ENCODE measurements around the gene STUB1. TPM values are rescaled to one million over a fixed set of nuclear protein-coding genes. Genes with fewer than 3 reads are reported as not detected.
A peak's percentile ranks its signal among the peaks of the same experiment; 100 is the strongest.
"Not testable (repeated sequence)": the region's sequence is repeated elsewhere in the genome, so short reads cannot be mapped to it uniquely, and the experiment has no call there.

The STUB1 gene
- polyA plus RNA-seq, 3 donors from 2014 or later, result 183 to 225 (median 194) TPM

DNA sequence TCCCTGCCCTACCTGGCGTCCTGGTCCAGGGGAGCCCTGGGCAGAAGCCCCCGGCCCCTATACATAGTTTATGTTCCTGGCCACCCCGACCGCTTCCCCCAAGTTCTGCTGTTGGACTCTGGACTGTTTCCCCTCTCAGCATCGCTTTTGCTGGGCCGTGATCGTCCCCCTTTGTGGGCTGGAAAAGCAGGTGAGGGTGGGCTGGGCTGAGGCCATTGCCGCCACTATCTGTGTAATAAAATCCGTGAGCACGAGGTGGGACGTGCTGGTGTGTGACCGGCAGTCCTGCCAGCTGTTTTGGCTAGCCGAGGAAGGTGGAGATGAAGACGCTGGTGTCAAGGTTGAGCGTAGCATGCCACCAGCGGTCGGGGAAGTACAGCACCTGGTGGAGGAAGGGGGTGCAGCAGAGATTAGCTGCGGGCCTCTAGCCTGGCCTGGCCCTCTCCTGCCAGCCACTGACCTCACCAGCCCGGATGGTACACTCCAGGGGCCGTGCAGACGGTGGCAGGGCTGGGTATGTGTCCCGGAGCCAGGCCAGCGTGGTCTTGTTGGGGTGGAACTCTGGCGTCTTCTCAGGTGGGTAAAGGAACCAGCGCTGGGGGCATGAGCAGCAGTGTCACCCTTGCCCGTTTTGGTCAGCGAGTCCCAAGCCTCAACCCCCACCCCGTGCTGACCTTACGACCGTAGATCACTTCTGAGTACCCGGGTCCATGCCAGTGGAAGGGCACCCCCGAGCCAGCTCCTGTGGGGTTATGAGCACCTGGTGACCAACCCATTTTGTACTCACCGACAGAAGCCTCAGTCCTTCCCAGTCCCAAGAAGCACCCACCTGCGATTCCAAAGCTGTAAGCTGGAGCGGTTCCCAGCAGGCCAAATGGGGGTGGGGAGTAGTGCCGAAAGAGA lies 2.5 kb downstream of the STUB1 start:
- H3K4me3 Mint-ChIP-seq, result peak overlapping the region; percentile 56 to 73 (median 65)
- DNase-seq, result no peak

DNA sequence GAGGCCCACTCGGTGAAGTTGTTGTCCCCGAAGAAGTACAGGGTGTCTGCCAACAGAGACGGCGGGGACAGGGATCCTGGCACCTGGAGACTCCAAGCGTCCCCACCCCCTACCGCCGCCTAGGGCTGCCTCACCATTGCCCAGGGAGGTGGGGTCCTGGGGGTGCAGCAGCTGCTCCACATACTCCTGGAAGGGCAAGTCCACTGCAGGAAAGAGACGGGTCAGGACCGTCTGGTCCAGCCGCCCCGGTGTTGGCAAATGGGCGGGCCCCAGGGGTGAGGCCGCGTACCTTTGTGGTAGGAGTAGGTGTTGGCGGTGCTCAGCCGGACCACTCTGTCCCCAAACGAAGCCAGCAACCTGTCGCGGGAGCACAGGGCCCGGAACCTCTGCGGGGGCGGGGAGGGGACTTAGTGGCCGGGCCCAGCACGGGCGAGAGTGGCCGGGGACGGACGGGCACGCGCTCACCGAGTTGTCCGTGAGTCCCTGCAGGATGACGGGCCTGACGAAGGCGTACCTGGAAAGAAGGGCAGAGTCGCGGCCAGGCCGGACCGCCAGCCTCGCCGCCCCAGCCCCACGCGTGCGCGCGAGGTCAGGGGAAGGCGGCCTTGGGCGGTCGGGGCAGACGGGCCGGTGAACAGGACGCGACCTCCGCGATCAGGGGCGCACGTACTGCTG lies 3.3 kb downstream of the STUB1 start:
- H3K27ac Mint-ChIP-seq, result peak overlapping the region in 4 of 6 donors; percentile 17 to 70 (median 48)
- H3K9me3 Mint-ChIP-seq, result no peaks in the 10 kb centered on the region
- H3K27me3 Mint-ChIP-seq (ENCODE audit: low read depth in 3 of 3), result peaks cover 4 to 10% (median 5%) of the 10 kb centered on the region in 3 donors
- DNase-seq, result no peak
- peak overlapping the region; percentile 43 to 71 (median 58) for H3K4me3 Mint-ChIP-seq
- H3K4me1 Mint-ChIP-seq, result peaks cover 11 to 29% of the 10 kb centered on the region in 2 donors
- H3K36me3 Mint-ChIP-seq, result peaks cover 0 to 2% (median 0%) of the 10 kb centered on the region in 3 donors

More for the DNA sequence above, 2.5 kb downstream of the STUB1 start:
- Mint-ChIP-seq H3K27me3 (ENCODE audit: low read depth in 3 of 3) (peaks cover 4 to 10% (median 5%) of the 10 kb centered on the region in 3 donors), H3K9me3 (no peaks in the 10 kb centered on the region), H3K27ac (peak overlapping the region in 5 of 6 donors; percentile 22 to 75 (median 64)), H3K4me1 (peaks cover 11 to 29% of the 10 kb centered on the region in 2 donors), H3K36me3 (peaks cover 0 to 2% (median 0%) of the 10 kb centered on the region in 3 donors)

DNA sequence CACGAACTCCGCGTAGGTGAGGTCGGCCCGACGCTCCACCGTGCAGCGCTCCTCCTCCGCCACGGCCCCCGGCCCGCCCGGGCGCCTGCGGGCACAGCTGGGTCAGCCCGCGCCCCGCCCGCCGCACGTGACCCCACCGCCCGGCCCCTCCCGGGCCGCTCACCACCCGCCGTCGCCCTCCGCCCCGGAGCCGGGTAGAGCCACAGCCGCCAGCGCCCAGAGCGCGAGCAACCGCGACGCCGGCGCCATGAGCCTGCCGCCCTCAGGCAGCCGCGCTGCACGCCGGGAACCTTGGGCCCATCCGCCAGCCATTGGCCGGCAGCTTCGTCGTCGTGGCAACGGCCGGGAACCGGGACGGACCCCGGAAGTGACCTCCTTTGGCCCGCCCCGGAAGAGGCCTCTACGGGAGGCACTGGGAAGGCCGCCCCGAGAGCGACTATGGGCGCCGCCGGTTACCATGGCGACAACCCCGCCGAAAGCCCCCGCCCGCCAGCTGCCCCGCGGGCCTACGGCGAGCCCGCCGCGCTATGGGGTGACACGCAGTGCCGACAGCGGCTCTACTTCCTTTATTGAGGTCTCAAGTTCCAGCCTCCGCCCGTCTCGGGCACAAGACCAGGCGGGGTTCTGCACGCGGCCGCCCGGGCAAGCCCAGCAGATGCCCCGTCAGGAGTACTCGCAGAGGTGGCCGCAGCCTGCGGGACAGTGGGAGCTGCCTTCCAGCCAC lies 4.0 kb downstream of the STUB1 start, which contains the start of gene JMJD8:
JMJD8 (minus strand) TSS at position 264 of the 724 bp plus-strand sequence; CDS start at position 249, 15 bp downstream.
- peaks cover 11 to 32% of the 10 kb centered on the region in 2 donors for H3K4me1 Mint-ChIP-seq
- peak within 1 kb of the TSS in 5 of 6 donors; percentile 14 to 86 (median 61) for H3K27ac Mint-ChIP-seq
- H3K27me3 Mint-ChIP-seq (ENCODE audit: low read depth in 3 of 3), result peaks cover 2 to 10% (median 3%) of the 10 kb centered on the region in 3 donors
- DNase-seq, result peak; percentile 96
- peaks cover 0 to 2% (median 0%) of the 10 kb centered on the region in 3 donors for H3K36me3 Mint-ChIP-seq
- no peaks in the 10 kb centered on the region for H3K9me3 Mint-ChIP-seq
- H3K4me3 Mint-ChIP-seq, result peak within 1 kb of the TSS; percentile 70 to 83 (median 76)

DNA sequence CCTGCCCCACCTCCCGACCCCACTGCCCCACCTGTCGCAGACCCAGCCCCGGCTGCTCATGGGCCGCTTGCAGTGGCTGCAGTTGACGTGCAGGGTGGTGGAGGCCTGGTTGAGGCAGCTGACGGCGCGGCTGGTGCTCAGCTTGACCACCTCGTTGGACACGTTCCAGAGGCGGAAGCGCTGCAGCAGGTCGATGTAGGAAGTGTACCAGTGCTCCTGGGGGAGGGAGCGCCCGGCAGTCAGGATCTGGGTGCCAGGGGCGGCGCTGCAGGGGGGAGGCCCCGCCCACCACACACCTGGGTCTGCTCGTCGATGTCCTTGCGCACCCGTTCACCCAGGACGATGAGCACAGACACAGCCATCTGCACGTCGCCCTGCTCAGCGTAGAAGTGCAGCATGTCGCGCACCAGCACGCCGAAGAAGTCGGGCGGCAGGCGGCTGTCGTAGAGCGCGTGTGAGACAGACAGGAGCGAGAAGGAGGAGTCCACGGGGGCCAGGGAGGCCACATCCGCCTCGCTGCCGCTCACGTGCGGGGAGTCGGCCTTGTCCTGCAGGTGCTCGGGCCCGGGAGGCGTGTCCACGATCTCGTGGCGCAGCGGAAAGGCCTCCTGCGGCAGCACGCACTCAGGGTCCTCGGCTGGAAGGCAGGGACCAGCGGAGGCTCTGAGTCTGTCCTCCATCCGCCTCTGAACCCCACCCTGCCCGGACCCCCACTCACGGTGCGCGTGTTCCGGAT lies 4.9 kb downstream of the STUB1 start:
- Mint-ChIP-seq H3K4me3 (peak overlapping the region in 1 of 5 donors; percentile 27), H3K36me3 (peaks cover 0 to 2% (median 0%) of the 10 kb centered on the region in 3 donors), H3K27me3 (ENCODE audit: low read depth in 3 of 3) (peaks cover 0 to 12% (median 3%) of the 10 kb centered on the region in 3 donors), H3K9me3 (no peaks in the 10 kb centered on the region), H3K4me1 (peaks cover 13 to 38% of the 10 kb centered on the region in 2 donors), H3K27ac (peak overlapping the region in 1 of 6 donors; percentile 23)
- DNase-seq, result no peak

DNA sequence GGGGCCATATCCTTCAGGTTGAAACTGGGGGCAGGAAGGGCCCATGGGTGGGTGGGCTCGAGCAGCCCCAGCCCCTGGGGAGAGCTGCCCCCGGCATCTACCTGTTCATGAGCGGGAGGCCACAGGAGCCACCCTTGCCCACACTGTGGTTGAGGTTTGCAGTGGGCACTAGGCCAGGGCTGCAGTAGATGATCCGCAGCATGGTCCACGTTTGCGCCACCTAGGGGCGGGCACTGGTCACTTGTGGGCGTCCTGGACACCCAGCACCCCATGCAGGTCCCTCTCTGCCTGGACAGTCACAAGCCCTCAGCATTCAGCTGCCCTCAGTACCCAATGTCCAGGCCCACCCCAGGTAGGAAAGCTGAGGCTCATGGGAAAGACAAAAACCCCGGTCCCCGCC lies 5.8 kb downstream of the STUB1 start:
- Mint-ChIP-seq H3K27ac (peak overlapping the region in 3 of 6 donors; percentile 59 to 78 (median 64)), H3K9me3 (no peaks in the 10 kb centered on the region), H3K4me3 (peak overlapping the region; percentile 23 to 58 (median 47))

DNA sequence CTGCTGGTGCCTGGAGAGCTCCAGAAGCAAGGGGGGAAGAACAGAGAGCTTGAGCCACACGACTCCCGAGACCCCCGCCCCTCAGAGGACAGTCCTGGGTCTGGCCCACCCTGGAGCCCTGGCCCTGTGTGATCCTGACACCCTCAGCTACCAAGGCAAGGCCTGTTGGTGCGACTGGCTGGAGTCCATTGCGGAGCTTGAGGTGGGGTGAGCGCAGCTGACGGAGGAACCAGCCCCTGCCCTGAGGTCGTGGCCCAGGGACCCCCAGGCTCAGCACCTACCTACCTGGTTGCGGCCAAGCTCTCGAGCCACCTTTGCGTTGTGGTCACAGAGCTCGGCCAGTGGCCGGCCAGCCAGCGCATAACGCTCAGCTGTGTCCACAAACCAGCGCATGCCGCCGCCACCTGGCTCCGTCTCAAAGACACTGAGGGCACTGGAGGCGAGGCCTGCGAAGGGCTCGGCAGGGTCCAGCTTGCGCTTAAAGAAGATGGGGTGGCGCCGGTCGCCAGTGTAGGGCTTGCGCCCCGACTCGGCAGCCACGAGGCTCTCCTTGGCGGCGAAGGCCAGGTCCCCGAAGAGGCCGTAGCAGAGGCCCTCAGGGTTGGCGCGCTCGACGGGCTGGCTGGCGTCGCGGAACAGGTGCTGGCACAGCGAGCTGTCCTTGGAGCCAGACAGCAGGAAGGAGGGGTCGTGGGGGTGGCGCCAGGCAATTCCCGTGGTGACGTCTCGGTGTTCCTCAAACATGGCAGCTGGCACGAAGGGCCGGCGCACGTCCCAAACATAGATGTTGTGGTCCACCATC lies 6.5 kb downstream of the STUB1 start:
- H3K36me3 Mint-ChIP-seq, result peaks cover 0 to 2% (median 0%) of the 10 kb centered on the region in 3 donors
- no peak for DNase-seq
- peak overlapping the region in 2 of 5 donors; percentile 30 to 33 for H3K4me3 Mint-ChIP-seq
- peaks cover 16 to 39% of the 10 kb centered on the region in 2 donors for H3K4me1 Mint-ChIP-seq
- no peaks in the 10 kb centered on the region for H3K9me3 Mint-ChIP-seq
- H3K27me3 Mint-ChIP-seq (ENCODE audit: low read depth in 3 of 3), result peaks cover 1 to 12% (median 8%) of the 10 kb centered on the region in 3 donors
- H3K27ac Mint-ChIP-seq, result no peak overlapping the region

More for the DNA sequence above, 5.8 kb downstream of the STUB1 start:
- Mint-ChIP-seq H3K36me3 (peaks cover 0 to 2% (median 0%) of the 10 kb centered on the region in 3 donors), H3K27me3 (ENCODE audit: low read depth in 3 of 3) (peaks cover 1 to 12% (median 8%) of the 10 kb centered on the region in 3 donors), H3K4me1 (peaks cover 19 to 43% of the 10 kb centered on the region in 2 donors)
- DNase-seq, result no peak

DNA sequence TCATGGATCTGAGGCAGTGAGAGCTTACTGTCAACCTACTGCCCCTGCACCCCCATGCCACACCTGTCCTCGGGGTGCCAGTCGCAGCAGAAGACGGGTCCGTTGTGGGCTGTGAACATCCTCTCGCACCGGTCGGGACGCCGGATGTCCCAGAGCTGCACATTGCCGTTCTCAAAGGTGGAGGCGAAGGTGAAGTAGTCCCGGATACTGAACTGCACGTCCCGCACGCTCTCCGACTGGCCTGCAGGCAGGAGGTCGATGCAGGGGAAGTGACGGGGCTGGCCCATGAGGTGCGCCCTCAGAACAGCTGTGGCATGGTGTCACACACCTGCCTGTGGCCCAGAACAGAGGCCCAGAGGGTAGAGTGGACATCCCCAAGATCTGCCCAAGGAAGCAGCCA lies 7.3 kb downstream of the STUB1 start:
- Mint-ChIP-seq H3K27me3 (ENCODE audit: low read depth in 3 of 3) (peaks cover 1 to 13% (median 9%) of the 10 kb centered on the region in 3 donors), H3K27ac (no peak overlapping the region), H3K36me3 (peaks cover 0 to 1% (median 0%) of the 10 kb centered on the region in 3 donors), H3K9me3 (no peaks in the 10 kb centered on the region), H3K4me1 (peaks cover 14 to 35% of the 10 kb centered on the region in 2 donors), H3K4me3 (peak overlapping the region in 1 of 5 donors; percentile 33)
- DNase-seq, result no peak

DNA sequence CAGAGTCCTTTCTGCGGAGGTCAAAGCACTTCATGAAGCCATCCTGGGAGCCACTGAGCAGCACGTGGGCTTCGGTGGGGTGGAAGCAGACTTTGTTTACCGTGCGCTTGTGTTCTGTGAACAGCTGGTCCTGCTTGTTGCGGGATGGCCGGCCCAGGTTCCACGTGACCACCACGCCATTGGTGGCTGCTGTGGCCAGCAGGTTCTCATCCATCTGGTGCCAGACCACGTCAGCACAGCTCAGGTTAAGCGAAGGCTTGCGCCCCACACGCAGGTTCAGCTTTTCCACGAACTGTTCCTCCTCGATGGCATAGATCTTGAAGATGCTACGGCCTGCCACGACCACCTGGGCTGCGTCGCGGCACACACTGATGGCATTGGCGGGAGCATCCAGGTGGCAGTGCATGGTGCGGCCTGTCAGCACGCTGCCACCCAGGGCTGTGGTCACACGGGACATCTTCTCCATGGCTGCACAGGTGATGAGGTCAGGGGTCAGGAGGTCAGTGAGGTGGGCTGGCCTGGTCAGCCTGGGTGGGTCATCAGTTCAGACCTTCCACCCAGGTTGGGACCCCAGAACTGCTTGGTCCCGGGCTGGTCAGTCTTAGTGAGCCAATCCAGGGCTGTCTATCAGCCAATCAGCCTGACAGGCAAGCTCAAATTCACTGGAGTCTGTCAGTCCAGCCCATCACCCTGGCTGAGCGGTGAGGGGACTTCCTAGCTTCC lies 9.1 kb downstream of the STUB1 start:
- Mint-ChIP-seq H3K4me3 (peak overlapping the region; percentile 87 to 97 (median 91)), H3K27me3 (ENCODE audit: low read depth in 3 of 3) (peaks cover 6 to 17% (median 7%) of the 10 kb centered on the region in 3 donors), H3K27ac (peak overlapping the region; percentile 76 to 94 (median 90)), H3K9me3 (no peaks in the 10 kb centered on the region), H3K36me3 (no peaks in the 10 kb centered on the region), H3K4me1 (peaks cover 14 to 34% of the 10 kb centered on the region in 2 donors)
- no peak for DNase-seq

DNA sequence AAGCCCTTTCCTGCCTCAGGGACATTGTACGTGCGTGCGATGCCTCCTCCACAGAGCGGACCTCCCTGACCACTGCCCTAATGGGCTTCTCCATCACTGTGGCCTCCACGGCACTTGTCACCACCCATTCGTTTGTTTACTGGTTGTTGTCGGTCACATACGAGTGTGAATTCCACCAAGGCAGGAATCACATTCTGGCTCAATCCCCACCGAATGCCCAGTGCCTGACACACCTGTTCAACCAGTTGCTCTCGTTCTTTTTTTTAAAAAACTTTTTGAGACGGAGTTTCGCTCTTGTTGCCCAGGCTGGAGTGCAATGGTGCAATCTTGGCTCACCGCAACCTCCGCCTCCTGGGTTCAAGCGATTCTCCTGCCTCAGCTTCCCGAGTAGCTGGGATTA lies 11.0 kb downstream of the STUB1 start:
- not testable (repeated sequence) for H3K36me3 Mint-ChIP-seq, DNase-seq, H3K9me3 Mint-ChIP-seq
- H3K4me3 Mint-ChIP-seq, result peak overlapping the region; percentile 73 to 97 (median 90)
- H3K27me3 Mint-ChIP-seq (ENCODE audit: low read depth in 3 of 3), result peaks cover 7 to 16% (median 8%) of the 10 kb centered on the region in 3 donors
- H3K4me1 Mint-ChIP-seq, result peaks cover 14 to 32% of the 10 kb centered on the region in 2 donors
- peak overlapping the region in 2 of 6 donors; percentile 30 to 62 for H3K27ac Mint-ChIP-seq

DNA sequence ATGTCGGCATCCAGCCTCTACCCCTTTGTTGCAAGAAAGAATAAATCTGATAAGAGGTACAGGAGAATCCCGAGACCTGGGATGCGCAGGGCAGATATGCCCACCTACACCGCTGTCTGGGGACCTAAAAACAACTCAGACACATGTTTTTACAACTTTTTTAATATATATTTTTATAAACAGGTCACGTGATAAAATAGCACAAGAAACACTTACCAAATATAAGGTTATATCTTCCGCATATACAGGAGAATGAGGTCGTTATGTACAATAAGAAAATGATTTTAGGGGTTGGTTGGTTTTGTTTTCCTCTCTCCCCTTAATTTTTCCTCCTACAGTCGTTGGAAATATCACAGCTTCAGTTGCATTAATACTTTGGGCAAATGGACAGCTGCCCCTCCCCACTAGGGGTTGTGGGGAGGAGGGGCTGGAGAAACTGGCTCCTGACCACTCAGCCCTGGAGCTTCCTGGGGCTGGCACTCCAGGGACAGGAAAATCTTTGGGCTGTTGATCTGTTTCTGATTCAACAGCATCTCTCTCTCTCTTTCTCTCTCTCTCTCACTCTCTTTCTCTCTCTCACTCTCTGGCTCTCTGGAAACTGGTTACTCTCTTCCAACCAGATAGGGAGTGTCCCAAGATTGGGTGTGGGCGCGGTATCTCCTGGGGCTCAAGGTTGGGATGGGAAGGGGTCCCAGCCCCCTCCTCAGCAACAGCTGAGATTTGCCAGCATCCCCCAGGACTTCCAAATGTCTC lies 12.3 kb downstream of the STUB1 start:
- Mint-ChIP-seq H3K9me3 (no peaks in the 10 kb centered on the region), H3K36me3 (no peaks in the 10 kb centered on the region), H3K4me3 (peak overlapping the region in 3 of 5 donors; percentile 19 to 68 (median 56)), H3K4me1 (peaks cover 14 to 32% of the 10 kb centered on the region in 2 donors), H3K27me3 (ENCODE audit: low read depth in 3 of 3) (peaks cover 8 to 16% (median 10%) of the 10 kb centered on the region in 3 donors), H3K27ac (no peak overlapping the region)
- DNase-seq, result no peak

DNA sequence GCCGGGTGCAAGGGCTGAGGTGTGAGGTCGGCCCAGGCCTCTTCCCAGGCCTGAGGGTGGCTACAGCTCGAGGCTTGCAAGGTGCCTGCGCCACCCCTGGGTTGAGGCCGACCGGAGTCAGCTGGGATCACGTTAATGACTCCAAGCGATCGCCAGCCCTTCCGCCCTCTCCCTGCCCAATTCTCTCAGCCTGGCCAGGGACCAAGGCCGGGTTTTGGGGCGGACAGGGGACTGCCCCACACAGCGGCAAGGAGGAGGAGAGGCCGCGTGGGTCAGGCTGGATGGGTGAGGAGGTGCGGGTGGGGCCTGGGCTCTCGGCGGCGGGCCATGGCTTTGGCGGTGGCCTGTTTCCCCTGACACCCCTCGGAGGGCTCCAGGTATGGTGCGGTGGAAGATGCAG lies 13.2 kb downstream of the STUB1 start:
- Mint-ChIP-seq H3K36me3 (no peaks in the 10 kb centered on the region), H3K27ac (no peak overlapping the region), H3K4me1 (peaks cover 14 to 30% of the 10 kb centered on the region in 2 donors), H3K4me3 (no peak overlapping the region), H3K9me3 (no peaks in the 10 kb centered on the region), H3K27me3 (ENCODE audit: low read depth in 3 of 3) (peaks cover 8 to 20% (median 12%) of the 10 kb centered on the region in 3 donors)
- DNase-seq, result no peak

All from immature natural killer cell (primary cell).